Measurements from ENCODE around the gene IKBKE.

- TF ChIP-seq, protein P1, sequence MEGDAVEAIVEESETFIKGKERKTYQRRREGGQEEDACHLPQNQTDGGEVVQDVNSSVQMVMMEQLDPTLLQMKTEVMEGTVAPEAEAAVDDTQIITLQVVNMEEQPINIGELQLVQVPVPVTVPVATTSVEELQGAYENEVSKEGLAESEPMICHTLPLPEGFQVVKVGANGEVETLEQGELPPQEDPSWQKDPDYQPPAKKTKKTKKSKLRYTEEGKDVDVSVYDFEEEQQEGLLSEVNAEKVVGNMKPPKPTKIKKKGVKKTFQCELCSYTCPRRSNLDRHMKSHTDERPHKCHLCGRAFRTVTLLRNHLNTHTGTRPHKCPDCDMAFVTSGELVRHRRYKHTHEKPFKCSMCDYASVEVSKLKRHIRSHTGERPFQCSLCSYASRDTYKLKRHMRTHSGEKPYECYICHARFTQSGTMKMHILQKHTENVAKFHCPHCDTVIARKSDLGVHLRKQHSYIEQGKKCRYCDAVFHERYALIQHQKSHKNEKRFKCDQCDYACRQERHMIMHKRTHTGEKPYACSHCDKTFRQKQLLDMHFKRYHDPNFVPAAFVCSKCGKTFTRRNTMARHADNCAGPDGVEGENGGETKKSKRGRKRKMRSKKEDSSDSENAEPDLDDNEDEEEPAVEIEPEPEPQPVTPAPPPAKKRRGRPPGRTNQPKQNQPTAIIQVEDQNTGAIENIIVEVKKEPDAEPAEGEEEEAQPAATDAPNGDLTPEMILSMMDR (IDR thresholded peaks at IDR 0.05): no peak
- TF ChIP-seq, protein P2, sequence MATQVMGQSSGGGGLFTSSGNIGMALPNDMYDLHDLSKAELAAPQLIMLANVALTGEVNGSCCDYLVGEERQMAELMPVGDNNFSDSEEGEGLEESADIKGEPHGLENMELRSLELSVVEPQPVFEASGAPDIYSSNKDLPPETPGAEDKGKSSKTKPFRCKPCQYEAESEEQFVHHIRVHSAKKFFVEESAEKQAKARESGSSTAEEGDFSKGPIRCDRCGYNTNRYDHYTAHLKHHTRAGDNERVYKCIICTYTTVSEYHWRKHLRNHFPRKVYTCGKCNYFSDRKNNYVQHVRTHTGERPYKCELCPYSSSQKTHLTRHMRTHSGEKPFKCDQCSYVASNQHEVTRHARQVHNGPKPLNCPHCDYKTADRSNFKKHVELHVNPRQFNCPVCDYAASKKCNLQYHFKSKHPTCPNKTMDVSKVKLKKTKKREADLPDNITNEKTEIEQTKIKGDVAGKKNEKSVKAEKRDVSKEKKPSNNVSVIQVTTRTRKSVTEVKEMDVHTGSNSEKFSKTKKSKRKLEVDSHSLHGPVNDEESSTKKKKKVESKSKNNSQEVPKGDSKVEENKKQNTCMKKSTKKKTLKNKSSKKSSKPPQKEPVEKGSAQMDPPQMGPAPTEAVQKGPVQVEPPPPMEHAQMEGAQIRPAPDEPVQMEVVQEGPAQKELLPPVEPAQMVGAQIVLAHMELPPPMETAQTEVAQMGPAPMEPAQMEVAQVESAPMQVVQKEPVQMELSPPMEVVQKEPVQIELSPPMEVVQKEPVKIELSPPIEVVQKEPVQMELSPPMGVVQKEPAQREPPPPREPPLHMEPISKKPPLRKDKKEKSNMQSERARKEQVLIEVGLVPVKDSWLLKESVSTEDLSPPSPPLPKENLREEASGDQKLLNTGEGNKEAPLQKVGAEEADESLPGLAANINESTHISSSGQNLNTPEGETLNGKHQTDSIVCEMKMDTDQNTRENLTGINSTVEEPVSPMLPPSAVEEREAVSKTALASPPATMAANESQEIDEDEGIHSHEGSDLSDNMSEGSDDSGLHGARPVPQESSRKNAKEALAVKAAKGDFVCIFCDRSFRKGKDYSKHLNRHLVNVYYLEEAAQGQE (IDR thresholded peaks at IDR 0.05; ENCODE audit: insufficient read depth in 1 of 2, low read depth in 2 of 2, low read length in 1 of 2): no peak
Observed at GRCh38 chr1:206469933-206470691, at the start of gene IKBKE.
